Colonic mucosa (tissue), 4 donors: ENCODE data around the gene SPOCK2. TPM values are rescaled to one million over a fixed set of nuclear protein-coding genes. Genes with fewer than 3 reads are reported as not detected.
"Not testable (repeated sequence)": the region's sequence is repeated elsewhere in the genome, so short reads cannot be mapped to it uniquely, and the experiment has no call there.

Experiments
- DNase-seq: peaks from one replicate; pipeline ENCODE4 v3.0.0-alpha.2; 2020
- H3K27ac ChIP-seq: fragments of 200-600 bp; one replicate; pipeline ENCODE4 v1.8.0; 2021
- H3K27me3 ChIP-seq: fragments of 200-600 bp; one replicate; pipeline ENCODE4 v1.8.0; 2021
- H3K36me3 ChIP-seq: fragments of 200-600 bp; one replicate; pipeline ENCODE4 v1.8.0; 2021
- H3K4me1 ChIP-seq: fragments of 200-600 bp; one replicate; pipeline ENCODE4 v1.8.0; 2021; ENCODE audit warnings: mild to moderate bottlenecking
- H3K4me3 ChIP-seq: fragments of 200-600 bp; one replicate; pipeline ENCODE4 v1.8.0; 2021
- H3K9ac ChIP-seq, 2 donors: one replicate each; pipeline ENCODE4 v1.7.0; 2013; ENCODE audit warnings: control low read depth in 2 of 2, low read depth in 2 of 2, low read length in 2 of 2
- H3K9me3 ChIP-seq: fragments of 200-600 bp; one replicate; pipeline ENCODE4 v1.8.0; 2021
- intact Hi-C: fragments of 100-400 bp; cut with DNase I; formaldehyde crosslinking; loops from one replicate; pipeline ENCODE4 v1.14.1; 2022
- total RNA-seq, 2 donors: library from RNA; stranded (reverse); fragmentation: NEBNext Ultra II Directional in 1 of 2; extraction: Animal tissue kit (Norgen Biotek cat#: 25700) in 1 of 2; gene quantifications; one replicate each; pipeline ENCODE4 v1.2.1, GENCODE V29; 2021
- TF ChIP-seq, protein P1 (sequence below): fragments of 200-600 bp; IDR thresholded peaks from one replicate; pipeline ENCODE4 v1.8.0; 2022; ENCODE audit warnings: antibody characterized with exemption, mild to moderate bottlenecking
- donor health status: healthy.
- donor health status: DM: no; HTN: no; CAD: no.
- donor health status: DM: no; HTN: no; CAD: no.

SPOCK2 gene, protein sequence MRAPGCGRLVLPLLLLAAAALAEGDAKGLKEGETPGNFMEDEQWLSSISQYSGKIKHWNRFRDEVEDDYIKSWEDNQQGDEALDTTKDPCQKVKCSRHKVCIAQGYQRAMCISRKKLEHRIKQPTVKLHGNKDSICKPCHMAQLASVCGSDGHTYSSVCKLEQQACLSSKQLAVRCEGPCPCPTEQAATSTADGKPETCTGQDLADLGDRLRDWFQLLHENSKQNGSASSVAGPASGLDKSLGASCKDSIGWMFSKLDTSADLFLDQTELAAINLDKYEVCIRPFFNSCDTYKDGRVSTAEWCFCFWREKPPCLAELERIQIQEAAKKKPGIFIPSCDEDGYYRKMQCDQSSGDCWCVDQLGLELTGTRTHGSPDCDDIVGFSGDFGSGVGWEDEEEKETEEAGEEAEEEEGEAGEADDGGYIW
- total RNA-seq, result 1 to 10 TPM; 4.7 to 6.5 TPM

DNA sequence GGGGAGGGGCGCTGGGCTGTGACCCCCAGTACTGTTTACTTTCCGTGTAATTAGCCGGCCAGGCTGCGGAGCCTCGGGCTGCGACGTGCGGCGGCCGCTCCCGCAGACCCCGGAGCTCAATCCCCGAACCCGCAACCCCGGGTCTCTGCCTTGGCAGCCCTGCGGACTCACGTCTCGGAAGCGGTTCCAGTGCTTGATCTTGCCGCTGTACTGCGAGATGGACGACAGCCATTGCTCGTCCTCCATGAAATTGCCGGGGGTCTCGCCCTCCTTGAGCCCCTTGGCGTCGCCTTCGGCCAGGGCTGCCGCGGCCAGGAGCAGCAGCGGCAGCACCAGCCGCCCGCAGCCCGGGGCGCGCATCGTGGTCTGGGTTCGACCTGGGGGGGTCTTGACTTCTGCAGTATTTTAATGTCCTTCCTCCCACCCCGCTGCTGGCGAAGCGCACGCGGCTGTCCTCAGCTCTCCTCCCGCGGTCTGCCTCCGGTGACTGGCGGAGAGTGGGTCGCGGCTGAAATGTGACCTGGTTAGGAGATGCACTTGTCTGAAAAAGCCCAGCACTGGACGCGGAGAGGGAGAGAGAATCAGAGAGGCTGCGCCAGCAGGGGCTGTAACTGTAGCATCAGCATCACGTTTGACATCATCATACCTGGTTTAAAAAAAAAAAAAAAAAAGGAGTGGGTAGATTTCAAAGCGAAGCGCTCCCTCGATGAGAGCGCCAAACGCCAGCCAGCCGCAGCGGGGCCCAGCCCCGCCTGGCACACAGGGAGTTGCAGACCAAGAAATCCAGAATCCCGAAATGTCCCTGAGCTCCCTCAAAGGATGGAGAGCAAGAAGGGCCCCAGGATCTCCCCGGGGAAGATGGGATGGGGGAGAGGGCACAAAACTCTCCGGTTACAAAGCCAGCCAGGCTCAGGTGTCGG lies at the start of gene SPOCK2:
Gene SPOCK2 (minus strand): TSS at position 583 of the 920 bp plus-strand sequence. CDS start 223 bp downstream, at position 360.
- TF ChIP-seq, protein P1, sequence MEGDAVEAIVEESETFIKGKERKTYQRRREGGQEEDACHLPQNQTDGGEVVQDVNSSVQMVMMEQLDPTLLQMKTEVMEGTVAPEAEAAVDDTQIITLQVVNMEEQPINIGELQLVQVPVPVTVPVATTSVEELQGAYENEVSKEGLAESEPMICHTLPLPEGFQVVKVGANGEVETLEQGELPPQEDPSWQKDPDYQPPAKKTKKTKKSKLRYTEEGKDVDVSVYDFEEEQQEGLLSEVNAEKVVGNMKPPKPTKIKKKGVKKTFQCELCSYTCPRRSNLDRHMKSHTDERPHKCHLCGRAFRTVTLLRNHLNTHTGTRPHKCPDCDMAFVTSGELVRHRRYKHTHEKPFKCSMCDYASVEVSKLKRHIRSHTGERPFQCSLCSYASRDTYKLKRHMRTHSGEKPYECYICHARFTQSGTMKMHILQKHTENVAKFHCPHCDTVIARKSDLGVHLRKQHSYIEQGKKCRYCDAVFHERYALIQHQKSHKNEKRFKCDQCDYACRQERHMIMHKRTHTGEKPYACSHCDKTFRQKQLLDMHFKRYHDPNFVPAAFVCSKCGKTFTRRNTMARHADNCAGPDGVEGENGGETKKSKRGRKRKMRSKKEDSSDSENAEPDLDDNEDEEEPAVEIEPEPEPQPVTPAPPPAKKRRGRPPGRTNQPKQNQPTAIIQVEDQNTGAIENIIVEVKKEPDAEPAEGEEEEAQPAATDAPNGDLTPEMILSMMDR, result no peak
- intact Hi-C loops, result no loop called here
- Histone ChIP-seq H3K27me3 (peaks cover 23% of the 10 kb centered on the region), H3K36me3 (no peaks in the 10 kb centered on the region), H3K4me1 (peaks cover 8% of the 10 kb centered on the region), H3K27ac (peak within 1 kb of the TSS; percentile 37), H3K9me3 (no peaks in the 10 kb centered on the region), H3K9ac (peak within 1 kb of the TSS; percentile 34 to 69), H3K4me3 (peak within 1 kb of the TSS; percentile 33)
- no peak for DNase-seq

DNA sequence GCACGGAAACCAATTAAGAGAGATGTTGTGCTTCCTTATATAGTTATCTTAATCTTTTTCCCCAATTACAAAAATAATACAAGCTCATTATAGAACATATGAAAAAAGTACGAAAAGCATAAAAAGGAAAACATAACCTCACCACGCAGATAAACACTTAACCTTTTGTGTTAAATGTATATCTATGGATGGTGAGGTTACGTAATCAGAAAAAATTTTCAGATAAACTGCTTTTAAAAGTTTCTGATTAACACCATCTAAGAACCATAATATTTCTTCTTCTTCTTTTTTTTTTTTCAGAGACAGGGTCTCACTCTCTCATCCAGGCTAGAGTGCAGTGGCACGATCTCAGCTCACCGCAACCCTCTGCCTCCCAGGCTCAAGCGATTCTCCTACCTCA lies 49.2 kb upstream of the SPOCK2 start:
- no peaks in the 10 kb centered on the region for H3K9me3 ChIP-seq
- no peak for DNase-seq

DNA sequence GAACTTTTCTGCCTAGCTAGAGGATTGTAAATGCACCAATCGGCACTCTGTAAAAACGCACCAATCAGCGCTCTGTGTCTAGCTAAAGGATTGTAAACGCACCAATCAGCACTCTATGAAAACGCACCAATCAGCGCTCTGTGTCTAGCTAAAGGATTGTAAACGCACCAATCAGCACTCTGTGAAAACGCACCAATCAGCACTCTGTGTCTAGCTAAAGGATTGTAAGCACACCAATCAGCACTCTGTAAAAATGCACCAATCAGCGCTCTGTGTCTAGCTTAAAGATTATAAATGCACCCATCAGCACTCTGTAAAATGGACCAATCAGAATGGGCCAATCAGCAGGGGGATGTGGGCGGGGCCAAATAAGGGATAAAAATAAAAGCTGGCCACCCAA lies 47.9 kb upstream of the SPOCK2 start:
- H3K36me3 ChIP-seq, H3K27me3 ChIP-seq, H3K4me1 ChIP-seq, H3K9ac ChIP-seq, H3K9me3 ChIP-seq, H3K4me3 ChIP-seq, H3K27ac ChIP-seq, intact Hi-C loops, DNase-seq: not testable (repeated sequence)

More for the DNA sequence above, 49.2 kb upstream of the SPOCK2 start:
- TF ChIP-seq, protein P1, result no peak
- Histone ChIP-seq H3K27ac (no peak overlapping the region), H3K36me3 (no peaks in the 10 kb centered on the region), H3K9ac (no peak overlapping the region), H3K27me3 (no peaks in the 10 kb centered on the region), H3K4me1 (no peaks in the 10 kb centered on the region), H3K4me3 (no peak overlapping the region)
- intact Hi-C loops, result no loop called here

DNA sequence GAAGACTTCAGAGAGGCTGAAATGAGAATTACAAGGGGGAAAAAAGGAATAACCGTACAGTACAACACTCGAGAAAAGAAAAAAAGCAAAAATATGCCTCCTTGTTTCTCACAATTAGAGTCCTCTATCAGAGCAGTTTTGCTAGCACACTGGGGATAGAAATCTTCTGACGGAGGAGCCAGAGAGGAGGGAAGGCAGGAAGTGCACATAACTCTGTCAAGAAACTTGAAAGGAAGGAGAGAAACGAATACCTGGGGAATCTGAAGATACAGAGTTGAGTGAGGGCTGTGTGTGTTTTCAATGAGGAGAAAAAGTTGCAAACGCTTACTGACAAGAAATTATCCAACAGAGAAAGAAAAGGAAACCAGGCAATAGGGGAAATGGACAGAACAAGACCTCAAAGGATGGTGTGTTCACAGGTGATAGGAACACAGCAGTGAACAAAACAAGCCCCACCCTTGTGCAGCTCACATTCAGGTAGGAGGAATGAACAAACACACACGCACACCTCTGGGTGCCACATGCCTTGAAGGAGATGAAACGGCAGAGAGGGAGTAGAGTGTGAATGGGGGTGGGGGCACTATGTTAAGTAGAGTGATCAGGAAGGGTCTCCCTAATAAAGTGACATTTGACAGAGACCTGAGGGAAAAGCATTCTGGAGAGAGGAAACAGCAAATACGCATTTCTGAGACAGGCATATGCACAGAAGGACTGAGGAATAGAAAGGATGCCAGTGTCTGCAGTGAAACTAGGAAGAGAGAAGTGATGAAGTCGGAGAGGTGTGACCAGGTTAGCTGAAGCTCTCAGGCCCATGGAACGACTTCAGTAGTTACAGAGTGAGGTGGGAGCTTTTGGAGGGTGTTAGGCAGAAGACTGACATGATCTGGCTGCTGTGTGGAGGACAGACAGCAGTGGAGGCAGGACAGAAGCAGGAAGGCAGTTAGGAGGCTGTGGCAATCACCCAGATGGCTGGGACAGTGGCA lies 46.7 kb upstream of the SPOCK2 start:
- intact Hi-C loops, result no loop called here

DNA sequence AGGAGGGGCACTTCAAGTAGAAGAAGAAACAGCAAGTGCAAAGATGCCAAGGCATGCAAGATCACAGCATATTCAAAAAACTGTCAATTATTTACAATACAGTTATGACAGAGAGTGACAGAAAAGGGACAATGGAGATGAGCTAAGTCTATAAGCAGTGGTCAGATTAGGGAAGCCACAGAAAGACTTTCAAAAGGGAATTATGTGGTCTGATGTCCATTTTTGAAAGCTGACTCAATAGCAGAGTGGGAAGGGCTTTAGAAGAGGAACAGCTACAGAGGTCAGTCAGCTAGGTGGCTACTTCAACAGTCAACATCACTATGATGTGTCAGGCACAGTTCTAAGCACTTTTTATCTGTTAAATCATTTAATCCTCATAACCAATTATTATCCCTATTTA lies 45.2 kb upstream of the SPOCK2 start:
- TF ChIP-seq, protein P1, result no peak
- no peak overlapping the region for H3K9ac ChIP-seq
- H3K9me3 ChIP-seq, result no peaks in the 10 kb centered on the region
- DNase-seq, result no peak
- no peaks in the 10 kb centered on the region for H3K36me3 ChIP-seq
- intact Hi-C loops, result no loop called here
- H3K4me3 ChIP-seq, result no peak overlapping the region
- H3K27ac ChIP-seq, result no peak overlapping the region
- H3K4me1 ChIP-seq, result no peaks in the 10 kb centered on the region
- H3K27me3 ChIP-seq, result no peaks in the 10 kb centered on the region

More for the DNA sequence above, 46.7 kb upstream of the SPOCK2 start:
- Histone ChIP-seq H3K4me3 (no peak overlapping the region), H3K9ac (no peak overlapping the region), H3K27ac (no peak overlapping the region), H3K4me1 (no peaks in the 10 kb centered on the region), H3K9me3 (no peaks in the 10 kb centered on the region), H3K27me3 (no peaks in the 10 kb centered on the region), H3K36me3 (no peaks in the 10 kb centered on the region)
- DNase-seq, result no peak
- TF ChIP-seq, protein P1, result no peak
